SK-N-DZ (cell line): ENCODE data around the gene JPH3.

ENCODE experiments used
- DNase-seq: peaks from one replicate; pipeline ENCODE4 v3.0.0-alpha.2; 2015; ENCODE audit warnings: low spot score

The JPH3 gene

DNA sequence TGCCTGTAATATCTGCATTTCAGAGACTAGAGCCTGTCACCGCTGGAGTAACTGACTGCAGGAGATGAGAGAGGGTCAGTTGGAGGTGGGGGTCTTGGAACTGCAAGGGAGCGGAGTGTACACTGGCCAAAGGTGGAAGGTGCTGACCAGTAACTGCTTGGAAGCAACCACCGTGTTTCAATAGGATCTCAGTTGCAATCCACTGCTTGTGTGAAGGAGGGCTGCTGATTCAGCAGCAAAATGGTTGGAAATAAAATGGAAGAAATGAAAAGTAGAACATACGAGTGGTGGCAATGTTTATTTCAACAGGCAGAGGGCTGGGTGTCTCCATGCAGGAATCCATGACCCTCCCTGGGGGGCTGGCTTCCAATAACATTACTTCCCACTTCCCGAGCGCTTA is 2.1 kb upstream of the JPH3 start:
- no peak for DNase-seq

DNA sequence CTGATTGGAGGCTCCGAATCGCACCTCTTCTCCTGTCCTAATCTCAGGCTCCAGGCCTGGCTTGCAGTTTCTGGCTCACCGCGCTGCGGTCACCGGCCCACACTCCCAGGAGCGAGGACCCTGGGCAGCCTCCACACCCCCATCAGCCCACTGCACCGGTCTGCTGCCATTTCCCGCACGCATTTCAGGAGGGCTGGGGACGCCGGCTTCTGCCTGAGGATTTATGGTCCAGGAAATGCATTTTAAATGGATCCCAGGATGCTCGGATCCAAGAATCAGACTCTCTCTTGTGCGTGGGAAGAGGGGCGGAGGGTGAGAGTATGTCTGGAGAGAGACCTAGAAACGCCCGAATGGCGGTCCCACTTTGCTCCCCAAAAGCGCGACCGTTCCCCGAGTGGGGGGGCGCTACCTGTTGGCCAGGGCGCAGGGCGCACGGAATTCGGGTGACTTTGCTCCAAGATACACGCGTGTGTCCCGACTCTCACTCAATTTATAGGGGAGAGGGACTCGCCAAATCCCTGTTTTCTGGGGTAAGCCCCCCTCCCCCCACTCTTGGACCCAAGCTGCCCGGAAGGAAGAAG is 817 bp upstream of the JPH3 start:
- no peak for DNase-seq

DNA sequence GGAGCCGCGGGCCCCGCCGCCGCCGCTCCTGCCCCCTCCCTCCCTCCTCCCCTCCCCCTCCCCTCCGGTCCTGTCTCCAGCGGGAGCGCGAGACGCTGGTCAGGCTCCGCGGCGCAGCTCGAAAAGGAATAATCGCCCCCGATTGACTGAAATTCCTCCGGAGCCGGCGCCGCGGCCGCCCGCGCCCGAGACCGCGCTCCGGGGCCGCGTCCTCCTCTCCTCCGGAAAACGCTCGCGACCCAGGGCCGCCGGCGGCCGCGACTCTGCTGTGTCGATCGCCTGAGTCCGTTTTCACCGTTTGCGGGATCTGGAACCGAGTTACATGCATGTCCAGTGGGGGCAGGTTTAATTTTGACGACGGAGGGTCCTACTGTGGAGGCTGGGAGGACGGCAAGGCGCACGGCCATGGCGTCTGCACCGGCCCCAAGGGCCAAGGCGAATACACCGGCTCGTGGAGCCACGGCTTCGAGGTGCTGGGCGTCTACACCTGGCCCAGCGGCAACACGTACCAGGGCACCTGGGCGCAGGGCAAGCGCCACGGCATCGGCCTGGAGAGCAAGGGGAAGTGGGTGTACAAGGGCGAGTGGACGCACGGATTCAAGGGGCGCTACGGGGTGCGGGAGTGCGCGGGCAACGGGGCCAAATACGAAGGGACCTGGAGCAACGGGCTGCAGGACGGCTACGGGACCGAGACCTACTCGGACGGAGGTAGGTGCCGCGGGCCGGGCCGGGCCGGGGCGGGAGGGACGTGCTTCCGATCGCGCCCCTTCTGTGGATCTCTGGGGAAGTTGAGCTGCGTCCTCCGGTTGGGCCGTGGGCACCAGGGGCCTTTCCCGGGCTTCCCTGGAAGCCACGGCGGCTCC is 744 bp downstream of the JPH3 start:
- no peak for DNase-seq

DNA sequence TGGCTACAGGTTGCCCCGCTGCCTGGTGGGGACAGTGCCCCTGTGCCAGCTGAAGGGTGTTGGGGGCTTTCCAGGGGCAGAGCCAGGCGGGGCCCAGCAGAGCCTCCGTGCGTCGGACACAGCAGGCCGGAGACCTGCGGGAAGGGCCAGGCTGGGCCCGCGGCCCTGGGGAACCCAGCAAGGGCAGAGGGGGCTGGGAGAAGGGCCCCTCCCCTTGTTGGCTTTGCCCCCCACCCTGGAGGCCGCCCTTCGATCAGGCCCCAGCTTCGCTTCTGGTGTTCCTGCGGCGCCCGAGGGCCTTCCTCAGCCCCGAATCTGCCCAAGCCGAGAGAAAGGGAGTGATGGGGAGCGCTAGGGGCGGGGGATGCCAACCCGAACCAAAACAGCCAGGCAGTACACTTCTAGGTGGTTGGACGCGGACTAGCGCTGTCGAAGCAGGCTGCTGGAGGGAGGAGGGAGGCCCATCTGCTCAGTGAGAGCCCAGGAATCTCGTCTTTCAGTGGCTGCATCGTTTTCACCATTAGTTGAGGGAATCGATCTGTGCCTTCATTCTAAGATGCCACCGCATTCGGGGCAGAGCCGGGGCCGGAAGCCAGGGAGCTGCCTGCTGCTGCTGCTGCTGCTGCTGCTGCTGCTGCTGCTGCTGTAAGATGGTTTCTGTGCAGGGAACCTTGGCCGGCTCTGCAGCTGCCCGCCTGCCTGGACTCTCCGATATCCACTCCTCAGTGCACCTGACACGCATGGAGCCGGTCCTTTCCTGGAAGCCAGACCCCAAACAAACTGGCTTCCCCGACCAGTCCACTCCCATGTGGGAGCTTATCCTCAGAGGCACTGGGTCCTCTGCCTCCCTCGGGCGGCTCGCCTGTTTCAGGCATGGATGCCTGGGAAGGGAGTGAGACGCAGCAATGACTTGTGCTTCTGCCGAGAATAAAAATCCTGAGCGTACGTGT is 1.7 kb downstream of the JPH3 start:
- no peak for DNase-seq

DNA sequence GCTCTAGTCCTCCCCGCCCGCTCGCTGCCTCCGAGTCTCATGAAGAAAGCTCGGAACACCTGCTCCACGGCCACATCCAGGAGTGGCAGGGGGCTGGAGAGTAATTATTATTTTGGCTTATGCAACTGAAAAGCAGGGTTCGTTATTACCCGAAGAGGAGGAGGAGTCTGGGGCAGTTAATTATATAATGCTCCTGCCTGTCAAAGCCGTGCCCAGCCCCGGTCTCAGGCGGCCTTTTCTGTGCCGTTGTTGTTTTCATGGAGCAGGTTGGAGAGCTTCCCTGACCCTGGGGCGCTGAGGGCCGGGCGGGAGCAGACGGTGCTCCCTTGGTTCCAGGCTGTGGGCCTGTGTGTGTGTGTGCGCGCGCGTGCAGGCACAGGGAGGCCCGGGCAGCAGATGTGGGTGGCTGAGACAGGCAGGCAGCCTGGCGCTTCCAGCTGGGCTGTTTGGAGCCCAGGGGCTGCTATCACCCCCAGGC is 2.4 kb downstream of the JPH3 start:
- DNase-seq = no peak

DNA sequence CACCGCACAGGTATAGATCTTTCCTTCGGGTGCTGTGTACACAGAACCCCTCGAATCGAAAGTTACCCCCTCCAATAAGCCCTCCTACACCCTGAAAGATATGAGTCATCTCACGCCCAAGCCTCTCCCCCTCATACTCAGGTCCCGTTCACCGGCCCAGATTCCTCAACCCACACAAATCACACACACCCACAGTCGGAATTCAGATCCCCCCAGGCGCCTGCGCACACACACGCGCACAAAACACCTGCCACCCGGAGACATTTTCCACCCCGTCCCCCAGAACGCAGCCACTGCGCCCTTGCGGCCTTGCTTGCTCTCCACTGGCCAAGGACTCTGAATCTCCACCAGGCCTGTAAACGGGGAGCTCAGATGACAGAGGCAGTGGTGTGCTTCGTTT is 4.9 kb downstream of the JPH3 start:
- DNase-seq = no peak

DNA sequence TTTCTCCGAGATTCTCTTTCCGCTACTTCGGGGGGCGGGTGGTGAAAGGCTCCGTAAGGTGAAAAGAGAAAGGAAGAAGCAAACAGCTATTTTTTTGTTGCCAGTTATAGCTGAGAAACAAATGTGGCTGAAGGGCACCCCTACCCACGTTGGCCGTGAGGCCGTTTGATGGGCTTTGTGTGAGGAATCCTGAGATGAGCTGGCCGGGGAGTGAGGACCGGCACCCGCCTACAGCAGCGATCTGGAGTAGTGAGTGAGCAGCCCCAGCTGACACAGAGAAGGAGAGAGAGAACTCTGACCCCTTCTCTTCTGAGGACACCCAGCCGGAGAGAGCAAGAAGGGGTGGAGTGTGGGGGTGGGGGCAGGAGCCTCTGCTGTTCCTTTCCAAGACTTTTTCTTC is 5.6 kb downstream of the JPH3 start:
- DNase-seq = no peak

DNA sequence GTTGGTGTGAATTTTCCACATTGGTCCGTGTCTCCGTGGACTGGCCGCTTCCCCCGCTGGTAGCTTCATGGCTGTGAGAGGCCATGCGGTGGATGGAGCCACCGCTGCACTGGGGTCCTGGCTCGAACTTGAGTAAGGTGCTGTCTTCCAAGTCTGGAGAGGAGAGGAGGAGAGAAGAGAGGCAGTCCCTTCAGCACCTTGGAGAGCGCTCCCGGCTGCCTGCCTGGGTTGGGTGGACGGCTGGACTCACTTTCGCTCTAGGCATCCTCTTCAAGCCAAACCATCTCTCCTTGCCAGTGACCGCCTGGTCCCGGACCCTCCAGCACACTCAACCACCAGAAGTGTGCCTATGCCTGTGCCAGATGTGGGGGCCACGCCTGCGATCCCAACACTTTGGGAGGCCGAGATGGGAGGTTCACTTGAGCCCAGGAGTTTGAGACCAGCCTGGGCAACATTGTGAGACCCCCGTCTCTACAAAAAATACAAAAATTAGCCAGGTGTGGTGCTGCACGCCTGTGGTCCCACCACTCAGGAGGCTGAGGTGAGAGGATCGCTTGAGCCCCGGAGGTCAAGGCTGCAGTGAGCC is 6.2 kb downstream of the JPH3 start:
- no peak for DNase-seq

DNA sequence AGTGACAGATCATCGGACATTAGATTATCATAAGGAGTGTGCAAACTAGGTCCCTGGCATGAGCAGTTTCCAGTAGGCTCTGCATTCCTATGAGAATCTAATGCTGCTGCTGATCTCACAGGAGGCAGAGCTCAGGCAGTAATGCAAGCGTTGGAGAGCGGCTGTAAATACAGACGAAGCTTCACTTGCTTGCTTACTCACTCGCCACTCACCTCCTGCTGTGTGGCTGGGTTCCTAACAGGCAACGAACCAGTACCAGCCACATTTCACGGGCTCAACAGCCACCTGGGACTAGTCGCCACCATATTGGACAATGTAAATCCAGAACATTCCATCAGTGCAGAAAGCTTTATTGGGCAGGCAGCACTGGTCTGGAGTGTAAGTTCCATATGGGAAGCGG is 7.7 kb downstream of the JPH3 start:
- DNase-seq = no peak

DNA sequence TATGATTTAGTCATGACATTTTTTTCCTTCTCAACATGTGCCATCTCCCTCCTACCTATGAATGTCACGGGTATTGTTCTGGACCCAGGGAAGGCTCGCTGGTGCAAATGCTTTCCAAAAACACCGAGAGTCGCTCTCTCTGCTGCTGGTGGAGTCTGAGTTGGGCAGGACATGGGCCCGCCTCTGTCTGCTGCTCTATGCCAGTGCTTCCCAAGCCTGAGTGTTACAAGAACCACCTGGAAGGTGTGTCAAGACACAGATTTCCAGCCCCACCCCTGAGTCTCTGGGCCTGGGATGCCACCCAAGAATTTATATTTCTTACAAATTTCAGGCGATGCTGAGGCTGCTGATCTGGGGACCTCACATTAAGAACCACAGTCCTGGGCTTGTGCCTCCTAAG is 9.1 kb downstream of the JPH3 start:
- no peak for DNase-seq

DNA sequence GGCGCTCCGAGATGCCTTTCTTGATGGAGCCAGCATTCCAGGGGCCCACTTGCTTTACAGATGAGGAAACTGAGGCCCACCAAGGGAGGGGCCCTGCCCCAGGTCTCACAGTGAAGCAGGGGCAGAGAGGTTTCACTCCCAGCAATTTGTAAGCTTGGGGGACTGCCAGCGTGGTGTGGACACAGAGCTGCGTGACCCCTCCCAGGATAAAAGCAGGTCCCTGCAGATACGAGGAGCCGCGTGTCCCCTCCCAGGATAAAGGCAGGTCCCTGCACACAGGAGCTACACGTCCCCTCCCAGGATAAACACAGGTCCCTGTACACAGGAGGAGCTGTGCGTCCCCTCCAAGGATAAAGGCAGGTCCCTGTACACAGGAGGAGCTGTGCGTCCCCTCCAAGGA is 11.7 kb downstream of the JPH3 start:
- DNase-seq = no peak

DNA sequence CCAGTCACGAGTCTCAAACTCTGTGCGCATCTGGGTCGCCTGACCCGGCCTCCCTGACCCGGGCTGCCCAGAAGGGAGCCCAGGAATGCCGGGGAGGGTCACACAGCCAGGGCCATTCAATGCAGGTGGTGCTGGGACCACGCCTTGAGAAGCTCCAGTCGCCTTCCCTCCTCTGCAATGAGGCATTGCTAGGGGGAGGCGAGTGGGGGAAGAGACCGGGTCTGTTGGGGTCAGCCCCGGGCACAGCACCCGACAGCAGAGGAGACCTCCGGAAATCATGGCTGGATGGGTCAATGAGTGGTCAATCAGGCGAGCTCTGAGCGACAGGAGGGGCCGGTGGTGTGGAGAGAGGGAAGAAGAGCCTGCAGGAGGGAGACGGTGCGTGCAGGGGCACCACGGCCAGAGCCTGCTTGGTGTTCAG is 13.3 kb downstream of the JPH3 start:
- no peak for DNase-seq

DNA sequence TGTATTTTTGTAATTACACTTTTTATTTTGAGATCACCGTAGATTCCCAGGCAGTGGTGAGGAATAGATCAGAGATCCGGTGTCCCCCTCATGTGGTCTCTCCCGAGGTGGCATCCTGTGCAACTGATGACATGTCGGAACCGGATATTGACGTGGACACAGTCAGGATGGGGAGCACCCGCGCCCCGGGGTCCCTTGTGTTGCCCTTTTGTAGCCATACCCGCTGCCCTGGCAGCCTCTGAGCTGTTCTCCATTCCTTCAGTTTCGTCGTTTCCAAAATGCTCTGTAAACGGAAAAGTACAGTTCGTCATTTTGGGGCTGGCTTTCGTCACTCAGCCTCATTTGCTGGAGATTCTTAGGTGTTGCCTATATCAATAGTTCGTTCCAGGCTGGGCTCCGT is 14.2 kb downstream of the JPH3 start:
- DNase-seq = no peak

DNA sequence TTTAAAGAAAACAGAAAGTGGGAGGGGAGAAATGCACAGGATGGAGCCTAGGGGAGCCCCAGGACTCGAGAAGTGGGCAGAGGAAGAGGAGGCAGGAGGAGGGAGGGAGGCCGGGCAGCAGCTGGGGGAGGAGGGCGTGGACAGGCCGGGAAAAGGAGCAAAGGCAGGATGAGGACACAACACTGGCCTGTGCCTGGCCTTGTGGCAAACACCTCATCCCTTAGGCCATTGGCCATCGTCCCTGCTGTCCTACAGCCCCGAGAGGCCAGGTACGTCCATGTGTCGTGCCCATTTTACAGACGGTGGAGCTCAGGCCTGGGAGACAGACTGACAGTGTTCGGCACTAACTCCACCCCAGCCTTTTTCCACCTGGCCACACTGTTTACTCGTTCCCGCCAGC is 15.9 kb downstream of the JPH3 start:
- DNase-seq = no peak

DNA sequence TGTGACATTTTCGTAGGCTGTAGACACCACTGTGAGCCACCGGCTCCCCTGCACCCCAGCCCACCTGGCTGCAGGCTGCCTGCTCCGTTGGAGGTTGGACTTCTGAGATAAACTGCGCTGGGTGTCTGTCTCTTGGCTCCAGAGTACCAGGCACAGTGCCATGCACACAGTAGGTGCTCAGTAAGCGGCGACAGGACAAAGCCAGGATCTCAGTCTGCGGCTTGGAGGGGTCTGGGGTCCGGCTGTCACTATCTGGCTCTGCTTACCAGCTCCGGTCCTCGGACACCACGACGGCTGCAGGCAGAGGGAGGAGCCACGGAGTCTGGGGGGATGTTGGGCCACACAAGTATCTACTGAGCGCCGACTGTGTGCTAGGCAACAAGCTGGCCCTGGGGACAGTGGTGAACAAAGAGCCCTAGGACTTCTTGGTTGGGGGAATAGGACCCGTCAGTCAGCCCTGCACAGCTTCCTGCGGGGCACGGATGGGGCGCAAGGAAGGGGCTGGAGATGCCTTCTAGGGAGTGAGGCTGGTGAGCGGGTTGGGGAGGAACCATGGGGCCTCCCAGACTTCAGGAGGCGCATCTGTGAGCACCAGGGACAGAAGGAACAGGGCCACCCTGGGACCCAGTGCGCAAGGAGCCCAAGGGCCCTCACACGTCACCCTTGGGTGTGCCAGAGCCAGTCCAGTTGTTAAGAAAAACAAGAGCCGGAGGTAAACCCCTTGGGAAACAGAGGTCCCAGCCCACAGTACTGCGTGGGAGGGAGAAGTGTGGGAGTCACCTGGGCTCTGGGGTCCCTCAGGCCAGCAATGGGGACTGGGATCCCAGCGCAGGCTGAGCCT is 17.3 kb downstream of the JPH3 start:
- DNase-seq = no peak

DNA sequence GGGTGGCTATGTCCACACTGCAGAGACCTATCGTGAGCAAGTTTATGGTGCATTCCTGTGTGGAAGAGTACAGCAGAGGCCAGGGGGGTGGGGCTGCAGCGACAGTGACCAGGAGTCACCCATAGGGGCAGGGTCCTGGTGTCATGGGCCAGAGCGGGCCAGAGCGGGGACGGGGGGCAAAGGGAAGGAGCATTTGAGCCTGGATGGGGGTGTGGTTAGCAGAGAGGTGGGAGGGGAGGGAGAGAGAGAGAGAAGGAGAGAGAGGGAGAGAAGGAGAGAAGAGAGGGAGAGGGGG is 17.8 kb downstream of the JPH3 start:
- DNase-seq = no peak

DNA sequence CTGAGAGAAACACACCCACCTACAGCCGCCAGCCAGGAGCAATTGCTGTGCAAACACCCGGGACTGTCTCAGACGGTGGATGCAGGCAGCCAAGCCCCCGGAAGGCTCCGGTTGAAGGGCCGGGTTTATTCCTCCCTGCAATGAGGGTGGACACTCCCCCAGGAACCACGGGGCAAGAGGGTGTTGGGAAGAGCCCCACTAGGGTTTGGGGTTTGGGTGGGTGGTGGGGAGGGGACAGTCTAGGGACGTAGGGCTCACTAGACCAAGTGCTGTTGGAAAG is 19.2 kb downstream of the JPH3 start:
- no peak for DNase-seq

DNA sequence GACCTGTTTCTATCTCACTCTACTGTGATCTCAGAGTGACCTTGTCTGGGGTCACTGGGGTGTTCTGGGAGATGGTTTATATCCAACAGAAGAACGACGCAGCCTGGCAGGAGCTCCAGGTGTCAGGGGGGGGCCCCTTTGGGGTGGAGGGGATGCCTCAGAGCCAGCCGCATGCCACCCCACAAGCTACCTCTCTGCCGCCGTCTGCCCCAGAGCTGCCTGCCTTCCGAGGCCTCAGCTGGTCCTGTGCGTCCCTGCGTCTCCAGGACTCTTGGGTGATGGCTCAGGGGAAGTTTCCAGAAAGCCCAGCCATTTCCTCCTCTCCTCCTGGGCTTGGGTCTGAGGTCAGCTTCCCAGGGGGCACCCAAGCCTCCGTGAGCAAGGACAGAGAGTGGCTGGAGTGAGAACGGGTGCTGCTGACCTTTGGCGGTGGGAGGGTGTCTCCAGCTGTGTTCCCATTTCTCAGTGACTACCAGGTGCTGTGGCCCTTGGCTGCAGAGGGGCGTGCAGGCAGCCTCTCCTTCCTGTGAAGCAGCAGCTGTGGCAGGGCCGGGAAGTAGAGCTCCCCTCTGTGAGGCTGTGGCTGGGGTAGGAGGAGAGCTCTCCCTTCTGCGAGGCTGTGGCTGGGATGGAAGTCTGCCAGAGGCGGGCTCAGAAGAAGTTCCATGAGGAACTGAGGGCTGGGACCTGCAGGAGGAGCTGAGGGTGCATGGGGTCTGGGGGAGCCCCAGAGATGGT is 19.8 kb downstream of the JPH3 start:
- DNase-seq = no peak

DNA sequence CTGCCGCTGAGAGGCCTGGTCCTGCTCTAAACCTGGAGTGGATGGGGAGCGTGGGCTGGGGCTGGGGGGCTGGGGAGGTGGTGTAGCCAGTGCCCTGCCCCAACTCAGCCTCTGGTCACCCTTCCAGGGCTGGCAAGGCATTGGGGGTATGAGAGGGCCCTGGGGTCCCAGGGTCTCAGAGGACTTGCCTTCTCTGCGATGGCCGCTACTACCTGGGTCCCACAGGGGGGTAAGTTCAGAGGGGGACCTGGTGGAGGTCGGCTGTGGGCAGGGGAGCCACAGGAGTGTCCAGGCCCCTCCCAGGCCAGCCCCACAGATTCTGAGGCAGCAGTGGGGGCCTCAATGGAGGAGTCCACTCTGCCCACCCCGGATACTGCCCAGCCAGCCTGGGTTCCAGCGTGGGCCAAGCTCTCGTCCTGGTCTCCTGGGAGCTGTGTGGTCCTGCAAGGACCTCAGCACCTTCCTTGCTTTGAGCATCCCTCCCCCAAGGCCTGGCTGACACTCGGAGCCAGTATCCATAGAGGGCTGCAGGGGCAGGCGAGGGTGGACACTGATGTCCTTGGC is 20.5 kb downstream of the JPH3 start:
- DNase-seq = no peak

DNA sequence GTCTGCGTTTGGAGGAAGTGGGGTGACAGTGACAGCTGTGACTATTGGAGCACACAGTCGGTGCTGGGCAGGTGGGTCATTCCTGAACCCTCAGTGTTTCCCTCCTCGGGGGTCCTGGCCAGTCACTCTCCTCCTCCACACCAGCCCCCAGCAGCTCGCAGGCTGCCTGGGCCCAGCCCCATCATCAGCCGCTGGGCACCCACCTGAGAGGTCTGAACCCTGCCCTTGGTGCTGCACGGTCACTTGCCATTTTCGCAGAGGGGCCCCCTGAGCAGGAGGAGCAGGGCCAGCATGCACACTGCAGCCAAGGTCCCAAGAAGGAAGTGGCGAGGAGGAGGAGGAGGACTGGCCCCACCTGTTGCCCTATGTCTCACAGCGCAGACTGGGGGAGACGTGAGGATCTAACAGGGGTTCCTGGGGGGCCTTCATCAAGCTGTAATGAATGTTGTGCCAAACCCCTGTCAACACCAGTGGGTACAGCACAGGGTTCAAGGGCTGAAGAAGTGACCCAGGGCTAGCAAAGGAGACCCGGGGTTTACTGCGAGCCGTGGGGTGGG is 23.0 kb downstream of the JPH3 start:
- DNase-seq = no peak
